GM20000 (cell line): Measurements from ENCODE around the gene GFRAL.
"Not testable (repeated sequence)": the region's sequence is repeated elsewhere in the genome, so short reads cannot be mapped to it uniquely, and the experiment has no call there.

Experiments
- DNase-seq: peaks from one replicate; pipeline ENCODE4 v3.0.0; 2012; ENCODE audit warnings: low spot score
- TF ChIP-seq, protein P1 (sequence below): IDR thresholded peaks from 2 replicates; pipeline ENCODE4 v1.5.1; 2012; ENCODE audit warnings: mild to moderate bottlenecking, control low read depth; ENCODE audit errors: extremely low read depth, missing control alignments

Gene GFRAL, protein sequence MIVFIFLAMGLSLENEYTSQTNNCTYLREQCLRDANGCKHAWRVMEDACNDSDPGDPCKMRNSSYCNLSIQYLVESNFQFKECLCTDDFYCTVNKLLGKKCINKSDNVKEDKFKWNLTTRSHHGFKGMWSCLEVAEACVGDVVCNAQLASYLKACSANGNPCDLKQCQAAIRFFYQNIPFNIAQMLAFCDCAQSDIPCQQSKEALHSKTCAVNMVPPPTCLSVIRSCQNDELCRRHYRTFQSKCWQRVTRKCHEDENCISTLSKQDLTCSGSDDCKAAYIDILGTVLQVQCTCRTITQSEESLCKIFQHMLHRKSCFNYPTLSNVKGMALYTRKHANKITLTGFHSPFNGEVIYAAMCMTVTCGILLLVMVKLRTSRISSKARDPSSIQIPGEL

DNA sequence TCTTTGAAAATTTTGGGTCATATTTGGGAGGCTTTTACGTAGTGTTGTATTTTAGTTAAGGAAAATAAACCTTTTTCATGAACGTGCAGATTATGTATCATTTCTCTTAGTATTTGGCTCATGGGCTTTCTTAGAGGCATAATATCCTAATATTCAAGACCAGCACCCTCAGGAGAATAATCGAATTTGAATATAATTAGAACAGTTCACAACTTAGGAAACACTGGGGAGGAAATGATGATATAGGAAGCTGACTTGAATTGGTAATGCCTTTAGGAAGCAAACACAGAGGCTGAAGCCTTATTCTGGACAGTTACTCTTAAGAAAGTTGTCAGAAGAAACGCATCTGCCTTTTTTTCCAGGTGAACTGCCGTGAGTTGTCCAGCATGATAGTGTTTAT, at the start of gene GFRAL:
Gene GFRAL (plus strand): TSS at position 301 of the 400 bp plus-strand sequence. CDS start 86 bp downstream, at position 387.
- no peak for DNase-seq
- TF ChIP-seq, protein P1, sequence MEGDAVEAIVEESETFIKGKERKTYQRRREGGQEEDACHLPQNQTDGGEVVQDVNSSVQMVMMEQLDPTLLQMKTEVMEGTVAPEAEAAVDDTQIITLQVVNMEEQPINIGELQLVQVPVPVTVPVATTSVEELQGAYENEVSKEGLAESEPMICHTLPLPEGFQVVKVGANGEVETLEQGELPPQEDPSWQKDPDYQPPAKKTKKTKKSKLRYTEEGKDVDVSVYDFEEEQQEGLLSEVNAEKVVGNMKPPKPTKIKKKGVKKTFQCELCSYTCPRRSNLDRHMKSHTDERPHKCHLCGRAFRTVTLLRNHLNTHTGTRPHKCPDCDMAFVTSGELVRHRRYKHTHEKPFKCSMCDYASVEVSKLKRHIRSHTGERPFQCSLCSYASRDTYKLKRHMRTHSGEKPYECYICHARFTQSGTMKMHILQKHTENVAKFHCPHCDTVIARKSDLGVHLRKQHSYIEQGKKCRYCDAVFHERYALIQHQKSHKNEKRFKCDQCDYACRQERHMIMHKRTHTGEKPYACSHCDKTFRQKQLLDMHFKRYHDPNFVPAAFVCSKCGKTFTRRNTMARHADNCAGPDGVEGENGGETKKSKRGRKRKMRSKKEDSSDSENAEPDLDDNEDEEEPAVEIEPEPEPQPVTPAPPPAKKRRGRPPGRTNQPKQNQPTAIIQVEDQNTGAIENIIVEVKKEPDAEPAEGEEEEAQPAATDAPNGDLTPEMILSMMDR, result no peak

DNA sequence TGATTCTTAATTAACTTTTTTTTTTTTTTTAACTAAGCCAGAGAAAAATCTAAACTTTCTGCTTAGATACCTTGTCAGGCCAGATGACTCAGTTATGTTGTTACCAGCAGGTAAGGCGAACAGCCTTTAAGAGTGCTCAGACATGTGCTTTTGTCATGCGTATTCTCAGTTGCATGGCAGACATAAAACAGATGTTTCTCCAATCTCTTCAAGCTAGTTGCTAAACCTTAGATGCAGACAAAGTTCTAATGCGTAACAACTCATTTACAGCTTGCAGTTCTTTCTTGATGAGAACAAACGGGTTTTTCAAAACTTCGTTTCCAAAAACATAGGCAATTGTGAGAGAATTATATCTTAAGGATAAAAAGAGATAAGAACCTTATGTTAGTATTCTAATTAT, 49.6 kb upstream of the GFRAL start:
- TF ChIP-seq, protein P1, result no peak
- no peak for DNase-seq

DNA sequence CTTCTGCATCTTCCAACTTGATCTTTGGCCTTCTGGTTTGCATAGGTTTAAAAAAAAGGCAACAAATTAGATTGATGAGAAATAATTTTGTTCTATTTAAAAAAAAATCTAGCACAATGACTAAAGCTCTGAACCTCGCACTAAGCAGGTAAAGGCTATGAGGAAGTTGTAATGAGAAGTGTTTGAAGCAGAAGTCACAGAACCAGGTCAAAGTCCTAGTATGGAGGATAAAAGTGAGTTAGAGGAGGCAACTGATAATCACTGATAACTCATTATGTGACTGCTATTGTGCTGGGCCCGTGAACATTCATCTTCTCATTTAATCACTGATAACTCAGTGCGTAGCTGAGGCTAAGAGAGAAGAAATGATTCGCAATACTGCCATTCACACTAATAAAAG, 46.1 kb upstream of the GFRAL start:
- TF ChIP-seq, protein P1, result no peak
- DNase-seq, result no peak

DNA sequence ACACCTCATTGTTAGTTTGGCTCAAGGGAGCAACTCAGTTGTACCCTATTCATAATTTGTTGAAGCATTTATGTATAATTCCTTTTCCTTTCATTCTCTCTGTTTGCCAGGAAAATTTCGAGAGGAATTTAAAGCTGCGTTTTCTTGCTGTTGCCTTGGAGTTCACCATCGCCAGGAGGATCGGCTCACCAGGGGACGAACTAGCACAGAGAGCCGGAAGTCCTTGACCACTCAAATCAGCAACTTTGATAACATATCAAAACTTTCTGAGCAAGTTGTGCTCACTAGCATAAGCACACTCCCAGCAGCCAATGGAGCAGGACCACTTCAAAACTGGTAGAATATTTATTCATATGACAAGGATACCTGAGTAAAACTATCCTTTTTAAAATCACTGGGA, 45.2 kb upstream of the GFRAL start:
- DNase-seq, result no peak
- TF ChIP-seq, protein P1, result no peak

DNA sequence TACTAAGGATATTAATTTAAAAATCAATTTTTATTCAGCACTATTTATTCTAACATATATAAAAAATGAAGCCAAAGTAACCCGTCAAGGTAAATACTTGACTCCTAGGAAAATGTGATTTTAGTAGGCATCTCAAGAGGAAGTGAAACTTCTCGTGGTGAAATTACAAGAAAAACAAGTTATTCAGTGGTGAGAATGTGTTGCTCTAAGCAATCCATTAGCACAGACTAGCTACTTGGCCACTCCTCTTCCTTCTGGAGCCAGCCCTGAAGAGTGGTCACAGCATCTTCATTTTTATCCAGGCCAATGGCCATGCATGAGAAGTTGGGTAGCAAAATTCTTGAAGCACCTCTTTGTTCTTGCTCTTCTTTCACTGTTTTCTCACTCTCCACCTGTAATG, 40.4 kb upstream of the GFRAL start:
- no peak for DNase-seq
- TF ChIP-seq, protein P1, result no peak

DNA sequence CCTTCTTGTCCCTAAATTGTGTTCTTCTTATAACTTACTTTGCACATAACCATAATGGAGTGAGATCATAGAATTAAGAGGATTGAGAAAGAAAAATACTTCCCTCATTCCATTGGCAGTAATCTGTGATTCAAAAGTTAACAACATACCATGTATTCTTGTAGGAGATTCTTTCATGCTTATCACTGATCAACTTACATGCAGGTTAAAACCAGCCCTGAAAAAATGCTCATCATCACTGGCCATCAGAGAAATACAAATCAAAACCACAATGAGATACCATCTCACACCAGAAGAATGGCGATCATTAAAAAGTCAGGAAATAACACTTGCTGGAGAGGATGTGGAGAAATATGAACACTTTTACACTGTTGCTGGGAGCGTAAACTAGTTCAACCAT, 36.5 kb upstream of the GFRAL start:
- TF ChIP-seq, protein P1, result no peak
- DNase-seq, result no peak

DNA sequence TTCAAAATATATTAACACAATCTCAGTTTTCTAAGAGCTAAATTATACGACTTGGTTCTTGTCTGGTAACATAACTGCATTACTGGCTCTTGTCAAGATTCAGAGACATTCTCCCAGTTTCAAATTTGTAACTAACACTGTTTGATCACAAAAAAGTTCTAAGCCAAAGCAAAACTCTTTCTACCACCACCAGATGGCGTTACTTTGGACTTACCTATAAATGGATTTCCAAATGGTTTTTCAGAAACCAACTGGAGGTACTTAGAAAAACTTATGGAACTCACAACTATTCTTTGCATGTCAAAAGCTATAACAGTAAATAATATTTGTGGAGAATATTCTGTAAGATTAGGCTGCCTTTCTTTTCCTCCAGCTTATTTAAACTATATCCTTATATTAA, 34.2 kb upstream of the GFRAL start:
- DNase-seq, result no peak
- TF ChIP-seq, protein P1, result no peak

DNA sequence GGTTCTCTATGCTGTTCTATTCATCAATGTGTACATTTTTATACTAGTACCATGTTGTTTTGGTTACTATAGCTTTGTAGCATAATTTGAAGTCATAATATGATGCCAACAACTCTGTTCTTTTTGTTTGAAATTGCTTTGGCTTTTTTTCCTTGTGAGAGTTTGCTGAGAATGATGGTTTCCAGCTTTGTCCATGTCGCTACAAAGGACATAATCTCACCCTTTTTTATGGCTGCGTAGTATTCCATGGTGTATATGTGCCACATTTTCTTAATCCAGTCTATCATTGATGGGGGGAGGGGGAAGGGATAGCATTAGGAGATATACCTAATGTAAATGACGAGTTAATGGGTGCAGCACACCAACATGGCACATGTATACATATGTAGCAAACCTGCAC, 30.1 kb upstream of the GFRAL start:
- DNase-seq, result not testable (repeated sequence)
